ENCODE results near the gene MRGPRE. TPM values are rescaled to one million over a fixed set of nuclear protein-coding genes. Genes with fewer than 3 reads are reported as not detected.

MRGPRE gene
- total RNA-seq, 2 donors from 2014 or later = not detected

GRCh38 chr11:3181725-3182461 is 50.3 kb downstream of the MRGPRE start:
- DNase-seq = no peak
- no peaks in the 10 kb centered on the region for H3K36me3 ChIP-seq

GRCh38 chr11:3180869-3181268 is 51.3 kb downstream of the MRGPRE start:
- Histone ChIP-seq H3K9ac (ENCODE audit: low read depth in 2 of 2, low read length in 2 of 2) (no peak overlapping the region), H3K9me3 (no peaks in the 10 kb centered on the region), H3K4me1 (no peaks in the 10 kb centered on the region), H3K36me3 (no peaks in the 10 kb centered on the region), H3K27ac (no peak overlapping the region), H3K27me3 (no peaks in the 10 kb centered on the region), H3K4me3 (no peak overlapping the region)
- intact Hi-C loops (cut with DNase I) = no loop called here
- no peak for TF ChIP-seq CTCF (IDR thresholded peaks at IDR 0.05)
- no peak for DNase-seq

More at GRCh38 chr11:3181725-3182461, 50.3 kb downstream of the MRGPRE start:
- no peaks in the 10 kb centered on the region for H3K4me1 ChIP-seq
- no peak overlapping the region for H3K27ac ChIP-seq
- H3K9ac ChIP-seq (ENCODE audit: low read depth in 2 of 2, low read length in 2 of 2) = no peak overlapping the region
- TF ChIP-seq CTCF (IDR thresholded peaks at IDR 0.05) = no peak
- H3K9me3 ChIP-seq = no peaks in the 10 kb centered on the region
- H3K4me3 ChIP-seq = no peak overlapping the region
- intact Hi-C loops (cut with DNase I) = no loop called here
- H3K27me3 ChIP-seq = no peaks in the 10 kb centered on the region

GRCh38 chr11:3178349-3178748 is 53.9 kb downstream of the MRGPRE start:
- no peak for TF ChIP-seq CTCF (IDR thresholded peaks at IDR 0.05)
- no peak for DNase-seq
- Histone ChIP-seq H3K27me3 (no peaks in the 10 kb centered on the region), H3K9ac (ENCODE audit: low read depth in 2 of 2, low read length in 2 of 2) (no peak overlapping the region), H3K9me3 (no peaks in the 10 kb centered on the region), H3K36me3 (no peaks in the 10 kb centered on the region), H3K4me3 (no peak overlapping the region), H3K27ac (no peak overlapping the region), H3K4me1 (no peaks in the 10 kb centered on the region)
- intact Hi-C loops (cut with DNase I) = no loop called here

- TF ChIP-seq CTCF (IDR thresholded peaks at IDR 0.05) = no peak
Observed at GRCh38 chr11:3177931-3178330, 54.3 kb downstream of the MRGPRE start.

More at GRCh38 chr11:3177931-3178330, 54.3 kb downstream of the MRGPRE start:
- intact Hi-C loops (cut with DNase I) = no loop called here
- Histone ChIP-seq H3K9ac (ENCODE audit: low read depth in 2 of 2, low read length in 2 of 2) (no peak overlapping the region), H3K36me3 (no peaks in the 10 kb centered on the region), H3K27me3 (no peaks in the 10 kb centered on the region), H3K4me3 (no peak overlapping the region), H3K4me1 (no peaks in the 10 kb centered on the region), H3K9me3 (no peaks in the 10 kb centered on the region), H3K27ac (no peak overlapping the region)
- DNase-seq = no peak

Other genes starting within 250 kb of the MRGPRE start
- gene NAP1L4, start 240.1 kb downstream of the MRGPRE start, total RNA-seq = 100 to 1,000 TPM in 1 of 2 donors, 10 to 100 TPM in 1; 96.1 to 134 TPM
- gene CARS1, start 175.0 kb downstream of the MRGPRE start, total RNA-seq = 10 to 100 TPM; 48.4 to 74.3 TPM
- gene OSBPL5, start 67.1 kb downstream of the MRGPRE start, total RNA-seq = 10 to 100 TPM; 34.0 to 69.5 TPM
- not detected for gene MRGPRG, start 13.6 kb downstream of the MRGPRE start, total RNA-seq
- 10 to 100 TPM; 19.2 to 34.3 TPM for gene ZNF195, start 146.7 kb upstream of the MRGPRE start, total RNA-seq

Measured in colonic mucosa (tissue), 4 donors.